ENCODE results near the gene POLD3. TPM values are rescaled to one million over a fixed set of nuclear protein-coding genes. Genes with fewer than 3 reads are reported as not detected.

POLD3 gene, protein sequence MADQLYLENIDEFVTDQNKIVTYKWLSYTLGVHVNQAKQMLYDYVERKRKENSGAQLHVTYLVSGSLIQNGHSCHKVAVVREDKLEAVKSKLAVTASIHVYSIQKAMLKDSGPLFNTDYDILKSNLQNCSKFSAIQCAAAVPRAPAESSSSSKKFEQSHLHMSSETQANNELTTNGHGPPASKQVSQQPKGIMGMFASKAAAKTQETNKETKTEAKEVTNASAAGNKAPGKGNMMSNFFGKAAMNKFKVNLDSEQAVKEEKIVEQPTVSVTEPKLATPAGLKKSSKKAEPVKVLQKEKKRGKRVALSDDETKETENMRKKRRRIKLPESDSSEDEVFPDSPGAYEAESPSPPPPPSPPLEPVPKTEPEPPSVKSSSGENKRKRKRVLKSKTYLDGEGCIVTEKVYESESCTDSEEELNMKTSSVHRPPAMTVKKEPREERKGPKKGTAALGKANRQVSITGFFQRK
- total RNA-seq = 10.3 TPM

DNA sequence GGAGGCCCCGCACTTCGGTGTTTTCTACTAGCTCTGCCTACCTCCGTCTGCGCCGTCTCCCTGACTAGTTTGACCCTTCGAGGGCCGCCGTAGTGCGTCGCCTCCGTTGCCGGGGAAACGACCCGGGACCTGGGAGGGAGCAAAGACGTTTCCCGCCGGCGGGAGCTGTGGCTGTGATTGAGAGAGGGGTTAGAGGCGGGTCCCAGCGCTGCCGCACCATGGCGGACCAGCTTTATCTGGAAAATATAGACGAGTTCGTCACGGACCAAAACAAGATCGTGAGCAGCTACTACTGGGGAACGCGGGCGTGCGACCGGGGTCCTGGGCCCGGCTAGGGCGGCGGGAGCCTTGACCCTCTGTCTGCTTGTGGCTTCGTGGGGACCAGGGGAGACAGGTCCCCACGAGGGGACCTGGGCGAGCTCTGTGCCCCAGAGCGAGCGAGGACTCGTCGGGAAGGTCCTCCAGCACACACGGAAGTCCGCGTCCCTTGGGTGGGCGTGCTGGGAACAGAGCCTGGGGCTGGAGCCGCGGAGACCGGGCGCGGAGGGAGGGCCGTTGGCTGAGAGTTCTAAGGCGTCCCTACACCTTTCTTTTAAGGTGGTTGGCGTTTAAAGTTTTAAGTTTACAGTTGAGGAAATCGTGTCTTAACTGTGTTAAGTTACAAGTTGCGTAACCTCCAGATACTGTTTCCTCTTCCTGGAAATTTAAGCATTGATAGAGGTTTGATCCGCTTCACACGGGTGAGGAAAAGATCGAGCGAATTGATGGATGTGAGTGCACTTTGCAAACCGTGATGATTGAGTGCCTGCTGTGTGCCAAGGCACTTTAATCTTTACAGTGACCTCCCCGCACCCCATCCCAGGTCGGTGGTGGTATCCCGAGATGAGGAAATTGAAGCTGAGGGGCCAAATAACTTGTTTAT lies at the start of gene POLD3:
Gene POLD3, plus strand, starts transcription at position 142 of the 922 bp plus-strand sequence. Its CDS starts 77 bp downstream, at position 219.
- Histone ChIP-seq H3K27me3 (no peaks in the 10 kb centered on the region), H3K4me1 (no peaks in the 10 kb centered on the region), H3K36me3 (peaks cover 0 to 15% of the 10 kb centered on the region in 2 donors), H3K4me3 (peak within 1 kb of the TSS; percentile 70 to 91), H3K27ac (peak within 1 kb of the TSS; percentile 65 to 69), H3K9me3 (no peaks in the 10 kb centered on the region)
- intact Hi-C loops (cut with DNase I) = loop anchor here (10.0 kb wide), 1 partner anchor 98 kb away; the partner anchor contains the start of gene LIPT2
- TF ChIP-seq, protein P1, sequence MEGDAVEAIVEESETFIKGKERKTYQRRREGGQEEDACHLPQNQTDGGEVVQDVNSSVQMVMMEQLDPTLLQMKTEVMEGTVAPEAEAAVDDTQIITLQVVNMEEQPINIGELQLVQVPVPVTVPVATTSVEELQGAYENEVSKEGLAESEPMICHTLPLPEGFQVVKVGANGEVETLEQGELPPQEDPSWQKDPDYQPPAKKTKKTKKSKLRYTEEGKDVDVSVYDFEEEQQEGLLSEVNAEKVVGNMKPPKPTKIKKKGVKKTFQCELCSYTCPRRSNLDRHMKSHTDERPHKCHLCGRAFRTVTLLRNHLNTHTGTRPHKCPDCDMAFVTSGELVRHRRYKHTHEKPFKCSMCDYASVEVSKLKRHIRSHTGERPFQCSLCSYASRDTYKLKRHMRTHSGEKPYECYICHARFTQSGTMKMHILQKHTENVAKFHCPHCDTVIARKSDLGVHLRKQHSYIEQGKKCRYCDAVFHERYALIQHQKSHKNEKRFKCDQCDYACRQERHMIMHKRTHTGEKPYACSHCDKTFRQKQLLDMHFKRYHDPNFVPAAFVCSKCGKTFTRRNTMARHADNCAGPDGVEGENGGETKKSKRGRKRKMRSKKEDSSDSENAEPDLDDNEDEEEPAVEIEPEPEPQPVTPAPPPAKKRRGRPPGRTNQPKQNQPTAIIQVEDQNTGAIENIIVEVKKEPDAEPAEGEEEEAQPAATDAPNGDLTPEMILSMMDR (IDR thresholded peaks at IDR 0.05) = no peak
- peak; percentile 65 to 96 for DNase-seq (ENCODE audit: low spot score in 2 of 2)

DNA sequence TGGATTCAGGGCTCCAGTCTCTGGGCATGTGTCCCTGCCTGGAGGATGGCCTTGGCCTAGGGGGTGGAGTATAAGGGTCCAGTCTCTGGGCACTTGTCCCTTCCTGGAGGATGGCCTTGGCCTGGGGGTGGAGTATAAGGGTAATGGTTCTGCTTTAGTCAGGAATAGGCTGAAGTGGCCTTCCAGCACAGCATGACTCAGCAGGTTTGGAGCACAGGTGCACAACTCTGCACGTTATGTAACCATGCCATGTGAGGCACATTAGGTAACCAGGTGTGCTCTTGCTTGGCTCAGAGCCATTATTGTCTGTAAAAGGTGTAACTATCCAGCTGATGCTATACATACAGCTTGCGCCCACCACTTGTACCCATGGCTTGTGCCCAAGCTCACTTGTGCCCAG lies 48.4 kb upstream of the POLD3 start:
- Histone ChIP-seq H3K36me3 (no peaks in the 10 kb centered on the region), H3K4me1 (no peaks in the 10 kb centered on the region), H3K27ac (no peak overlapping the region), H3K27me3 (no peaks in the 10 kb centered on the region), H3K4me3 (no peak overlapping the region), H3K9me3 (no peaks in the 10 kb centered on the region)
- DNase-seq (ENCODE audit: low spot score in 2 of 2) = no peak
- TF ChIP-seq, protein P1 (IDR thresholded peaks at IDR 0.05) = no peak
- intact Hi-C loops (cut with DNase I) = no loop called here

DNA sequence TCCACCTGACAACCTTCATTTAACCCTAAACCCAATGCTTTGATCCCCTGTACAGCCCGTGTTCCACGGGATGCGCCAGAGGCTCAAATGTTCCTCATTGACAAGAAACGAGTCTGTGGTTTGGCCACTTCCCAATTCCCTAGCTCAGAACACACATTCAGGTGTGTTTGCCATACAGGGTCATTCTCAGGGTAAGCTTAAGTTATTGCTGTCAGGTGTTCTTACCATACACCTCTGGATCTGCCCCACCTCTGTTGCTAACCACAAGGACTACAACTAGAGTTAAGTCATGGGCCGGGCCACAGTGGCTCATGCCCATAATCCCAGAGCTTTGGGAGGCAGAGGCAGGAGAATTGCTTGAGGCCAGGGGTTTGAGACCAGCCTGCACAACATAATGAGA lies 45.6 kb upstream of the POLD3 start:
- H3K4me1 ChIP-seq = no peaks in the 10 kb centered on the region
- no peak overlapping the region for H3K27ac ChIP-seq
- TF ChIP-seq, protein P1 (IDR thresholded peaks at IDR 0.05) = no peak
- H3K9me3 ChIP-seq = no peaks in the 10 kb centered on the region
- no peak for DNase-seq (ENCODE audit: low spot score in 2 of 2)
- H3K4me3 ChIP-seq = no peak overlapping the region
- H3K27me3 ChIP-seq = no peaks in the 10 kb centered on the region
- intact Hi-C loops (cut with DNase I) = no loop called here
- H3K36me3 ChIP-seq = no peaks in the 10 kb centered on the region

DNA sequence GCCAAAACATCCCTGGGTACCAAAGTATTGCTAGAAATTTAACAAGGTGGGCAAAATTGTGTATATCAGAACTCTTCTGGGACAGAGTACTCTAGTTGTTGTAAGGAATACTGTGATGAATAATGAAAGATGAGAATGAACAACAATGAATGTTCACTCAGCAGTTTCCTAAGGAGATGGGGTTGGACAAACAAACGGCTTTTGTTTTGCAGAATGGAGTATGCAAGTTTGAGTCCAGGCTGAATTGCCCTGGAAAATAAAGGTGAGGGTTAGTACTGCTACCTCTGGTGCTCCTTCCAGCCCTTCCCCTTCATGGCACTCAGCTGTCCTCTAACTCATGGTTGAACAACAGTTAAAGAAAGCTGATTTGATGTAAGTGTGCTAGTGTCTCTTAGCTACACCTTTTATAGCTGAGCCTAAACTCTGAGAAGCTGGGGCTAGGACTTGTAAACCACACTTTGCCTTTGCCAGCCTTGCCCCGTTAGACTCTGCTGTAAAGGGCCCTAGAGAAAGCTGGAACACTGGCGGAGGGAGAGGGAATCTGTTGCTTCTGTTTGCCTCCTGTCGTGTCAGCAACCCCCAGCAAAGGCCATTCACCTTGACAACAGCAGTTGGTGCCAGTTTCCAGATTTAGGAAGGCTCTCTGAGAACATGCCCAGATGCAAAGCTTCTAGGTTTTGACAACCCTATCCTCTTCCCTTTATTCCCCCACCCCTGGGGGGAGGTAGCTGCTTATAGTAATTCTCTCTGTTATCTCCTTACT lies 41.2 kb upstream of the POLD3 start:
- Histone ChIP-seq H3K36me3 (no peaks in the 10 kb centered on the region), H3K27me3 (no peaks in the 10 kb centered on the region), H3K9me3 (no peaks in the 10 kb centered on the region), H3K4me3 (no peak overlapping the region), H3K4me1 (no peaks in the 10 kb centered on the region), H3K27ac (no peak overlapping the region)
- TF ChIP-seq, protein P1 (IDR thresholded peaks at IDR 0.05) = no peak
- intact Hi-C loops (cut with DNase I) = no loop called here
- DNase-seq (ENCODE audit: low spot score in 2 of 2) = no peak

DNA sequence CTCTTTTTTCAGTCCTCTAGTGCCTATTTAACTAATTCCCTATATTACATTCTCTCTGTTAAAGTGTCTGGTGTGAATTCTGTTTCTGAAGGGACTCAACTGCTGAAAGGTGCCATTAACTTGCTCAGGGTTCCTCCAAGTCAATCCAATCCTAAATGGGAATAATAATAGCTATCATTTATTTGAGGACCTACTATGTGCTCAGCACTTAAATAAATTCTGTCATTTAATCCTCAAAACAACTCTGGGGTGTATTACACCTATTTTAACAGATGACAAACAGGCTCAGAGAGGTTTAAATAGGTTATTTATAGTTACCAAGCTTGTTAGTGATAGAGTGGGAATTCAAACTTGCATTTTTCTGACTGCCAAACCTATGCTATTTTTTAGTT lies 40.6 kb upstream of the POLD3 start:
- Histone ChIP-seq H3K27ac (no peak overlapping the region), H3K9me3 (no peaks in the 10 kb centered on the region), H3K27me3 (no peaks in the 10 kb centered on the region), H3K4me1 (no peaks in the 10 kb centered on the region), H3K36me3 (no peaks in the 10 kb centered on the region), H3K4me3 (no peak overlapping the region)
- intact Hi-C loops (cut with DNase I) = no loop called here
- TF ChIP-seq, protein P1 (IDR thresholded peaks at IDR 0.05) = no peak
- no peak for DNase-seq (ENCODE audit: low spot score in 2 of 2)
